Sigmoid colon (tissue), 7 donors: ENCODE results near the gene RASAL2. TPM values are rescaled to one million over a fixed set of nuclear protein-coding genes. Genes with fewer than 3 reads are reported as not detected.

Experiments
- DNase-seq: peaks from one replicate; pipeline ENCODE4 v3.0.0-alpha.2; 2019
- H3K27ac ChIP-seq, 4 donors: fragments of 200-600 bp; sonication (generic); one replicate each; pipeline ENCODE4 v1.5.1; 2016 to 2019; ENCODE audit warnings: mild to moderate bottlenecking in 1 of 4
- H3K27me3 ChIP-seq, 3 donors: fragments of 200-600 bp; sonication (generic); one replicate each; pipeline ENCODE4 v1.5.1; 2019; ENCODE audit warnings: mild to moderate bottlenecking in 1 of 3
- H3K36me3 ChIP-seq, 4 donors: fragments of 200-600 bp; sonication (generic); one replicate each; pipeline ENCODE4 v1.5.1; 2016 to 2019
- H3K4me1 ChIP-seq, 4 donors: fragments of 200-600 bp; sonication (generic); one replicate each; pipeline ENCODE4 v1.5.1; 2017 to 2019
- H3K4me3 ChIP-seq, 4 donors: fragments of 200-600 bp; sonication (generic); one replicate each; pipeline ENCODE4 v1.5.1; 2017 to 2019; ENCODE audit warnings: mild to moderate bottlenecking in 2 of 4, moderate library complexity in 1 of 4
- H3K9me3 ChIP-seq, 4 donors: fragments of 200-600 bp in 3 of 4; sonication (generic) in 3 of 4; one replicate each; pipeline versions ENCODE4 v1.5.1 to v1.6.1; 2013 to 2019
- CTCF ChIP-seq, 4 experiments: fragments of 450-650 bp in 3 of 4; fragments of 200-600 bp in 1 of 4; IDR thresholded peaks; one replicate each; pipeline ENCODE4 v1.5.1; 2016 to 2019; ENCODE audit warnings: antibody characterized with exemption in 4 of 4, mild to moderate bottlenecking in 3 of 4, moderate library complexity in 2 of 4
- EP300 ChIP-seq, 4 donors: sonication (generic); formaldehyde crosslinking; IDR thresholded peaks; one replicate each; pipeline ENCODE4 v1.6.1; 2017; ENCODE audit warnings: antibody characterized with exemption in 4 of 4
- POLR2A ChIP-seq, 2 donors: fragments of 450-650 bp; IDR thresholded peaks; one replicate each; pipeline ENCODE4 v1.6.1; 2016; ENCODE audit warnings: antibody characterized with exemption in 2 of 2, mild to moderate bottlenecking in 2 of 2, moderate library complexity in 2 of 2
- POLR2AphosphoS5 ChIP-seq, 4 donors: sonication (generic); formaldehyde crosslinking; IDR thresholded peaks; one replicate each; pipeline ENCODE4 v1.6.1; 2017; ENCODE audit warnings: antibody characterized with exemption in 4 of 4
- WGBS, 2 donors: extraction: QIAGEN DNeasy Blood & Tissue Kit; methylation state at CpG; one replicate each; pipeline ENCODE4 v1.1.7; 2013; 5-methylcytosine and 5-hydroxymethylcytosine counted together
- intact Hi-C: fragments of 100-400 bp; cut with DNase I; formaldehyde crosslinking; loops from one replicate; pipeline ENCODE4 v1.15.1; 2023
- polyA plus RNA-seq, 3 donors: library from polyadenylated mRNA; stranded (reverse); fragments of 200-250 nt; gene quantifications; one replicate each; pipeline ENCODE4 v1.2.3, GENCODE V29; 2013
- total RNA-seq, 4 donors: library from RNA; depleted of rRNA; stranded (reverse); fragments of >200 nt; gene quantifications; one replicate each; pipeline ENCODE4 v1.1.0, GENCODE V29; 2016
- donor health status: healthy with polysubstance abuse.
- donor health status: Bipolar disorder and iron deficiency.
- donor health status: healthy.

Gene RASAL2
- total and polyA plus RNA-seq, 7 donors: 0.92 to 25.5 (median 11.1) TPM

GRCh38 chr1:178048883-178049282 is 45.0 kb upstream of the RASAL2 start:
- Histone ChIP-seq H3K9me3 (no peaks in the 10 kb centered on the region), H3K36me3 (no peaks in the 10 kb centered on the region), H3K27me3 (no peaks in the 10 kb centered on the region), H3K27ac (no peak overlapping the region), H3K4me3 (no peak overlapping the region), H3K4me1 (no peaks in the 10 kb centered on the region)
- no peak for DNase-seq
- TF ChIP-seq POLR2AphosphoS5 (IDR thresholded peaks at IDR 0.05) (no peak), CTCF (IDR thresholded peaks at IDR 0.05) (no peak), EP300 (IDR thresholded peaks at IDR 0.05) (no peak), POLR2A (IDR thresholded peaks at IDR 0.05) (no peak)
- intact Hi-C loops: no loop called here

GRCh38 chr1:178050084-178050483 is 43.8 kb upstream of the RASAL2 start:
- DNase-seq: no peak
- H3K27me3 ChIP-seq: no peaks in the 10 kb centered on the region
- intact Hi-C loops: no loop called here
- TF ChIP-seq POLR2AphosphoS5 (IDR thresholded peaks at IDR 0.05) (no peak), EP300 (IDR thresholded peaks at IDR 0.05) (no peak), CTCF (IDR thresholded peaks at IDR 0.05) (no peak), POLR2A (IDR thresholded peaks at IDR 0.05) (no peak)
- no peak overlapping the region for H3K4me3 ChIP-seq
- no peaks in the 10 kb centered on the region for H3K36me3 ChIP-seq
- 70 to 87% methylated on average over 6 of the region's 6 CpGs for WGBS, 2 donors
- no peaks in the 10 kb centered on the region for H3K4me1 ChIP-seq
- no peaks in the 10 kb centered on the region for H3K9me3 ChIP-seq
- H3K27ac ChIP-seq: no peak overlapping the region

GRCh38 chr1:178051071-178051470 is 42.8 kb upstream of the RASAL2 start:
- Histone ChIP-seq H3K4me3 (no peak overlapping the region), H3K27ac (no peak overlapping the region), H3K27me3 (no peaks in the 10 kb centered on the region), H3K36me3 (no peaks in the 10 kb centered on the region), H3K4me1 (peaks cover 0 to 8% (median 1%) of the 10 kb centered on the region in 4 donors), H3K9me3 (no peaks in the 10 kb centered on the region)
- WGBS, 2 donors: 60 to 80% methylated on average over 3 of the region's 3 CpGs
- no peak for TF ChIP-seq POLR2AphosphoS5 (IDR thresholded peaks at IDR 0.05)
- intact Hi-C loops: no loop called here
- DNase-seq: no peak

- Histone ChIP-seq H3K9me3 (no peaks in the 10 kb centered on the region), H3K27ac (peak overlapping the region in 1 of 4 donors; percentile 38), H3K27me3 (no peaks in the 10 kb centered on the region), H3K4me1 (peaks cover 0 to 23% (median 18%) of the 10 kb centered on the region in 4 donors), H3K4me3 (no peak overlapping the region), H3K36me3 (no peaks in the 10 kb centered on the region)
- 9 to 47% methylated on average over 10 of the region's 10 CpGs for WGBS, 2 donors
- intact Hi-C loops: no loop called here
- TF ChIP-seq CTCF (IDR thresholded peaks at IDR 0.05): no peak
- TF ChIP-seq EP300 (IDR thresholded peaks at IDR 0.05): no peak
- no peak for TF ChIP-seq POLR2A (IDR thresholded peaks at IDR 0.05)
- no peak for TF ChIP-seq POLR2AphosphoS5 (IDR thresholded peaks at IDR 0.05)
- DNase-seq: no peak
Measured at GRCh38 chr1:178052650-178053461, 41.0 kb upstream of the RASAL2 start.

- H3K27ac ChIP-seq: no peak overlapping the region
- intact Hi-C loops: loop anchor here (5.0 kb wide), 1 partner anchor 42 kb away; no protein-coding TSS in a partner anchor
- H3K4me3 ChIP-seq: no peak overlapping the region
- H3K9me3 ChIP-seq: no peaks in the 10 kb centered on the region
- H3K27me3 ChIP-seq: no peaks in the 10 kb centered on the region
- TF ChIP-seq EP300 (IDR thresholded peaks at IDR 0.05): no peak
- TF ChIP-seq POLR2AphosphoS5 (IDR thresholded peaks at IDR 0.05): no peak
- no peak for TF ChIP-seq CTCF (IDR thresholded peaks at IDR 0.05)
- no peak for DNase-seq
- no peaks in the 10 kb centered on the region for H3K36me3 ChIP-seq
- 7 to 16% methylated on average over 5 of the region's 5 CpGs for WGBS, 2 donors
- peaks cover 0 to 39% (median 32%) of the 10 kb centered on the region in 4 donors for H3K4me1 ChIP-seq
Measured at GRCh38 chr1:178055093-178055492, 38.8 kb upstream of the RASAL2 start.
